Stimulated activated CD4-positive, alpha-beta T cell treated with anti-CD3 and anti-CD28 coated beads, Interleukin-15, amount 100 ng/mL, for 24 hours (primary cell): Measurements from ENCODE around the gene SLC2A13.
"Not testable (repeated sequence)": the region's sequence is repeated elsewhere in the genome, so short reads cannot be mapped to it uniquely, and the experiment has no call there.

Experiments
- DNase-seq: peaks from one replicate; pipeline ENCODE4 v3.0.0-alpha.2; 2020

The SLC2A13 gene

DNA sequence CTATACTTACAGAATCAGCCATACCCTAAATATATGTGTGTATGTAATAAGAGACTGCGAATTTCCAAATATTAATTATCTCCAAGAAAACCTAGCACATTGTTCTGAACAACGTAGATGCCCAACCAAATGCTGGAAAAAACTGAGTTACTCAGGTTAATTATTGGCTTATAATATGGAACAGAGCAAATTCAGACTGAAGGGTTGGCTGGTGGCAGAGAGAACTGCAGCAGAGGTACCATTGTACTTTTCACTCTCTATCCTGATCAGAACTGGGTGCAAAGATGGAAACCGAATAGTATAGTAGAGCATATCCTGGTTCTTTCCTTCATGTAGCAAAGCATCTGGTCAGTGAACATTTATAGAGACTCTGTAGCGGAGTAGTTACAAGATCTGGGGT is 185.7 kb downstream of the SLC2A13 start:
- no peak for DNase-seq

- DNase-seq: no peak
These were observed 186.1 kb downstream of the SLC2A13 start for GRCh38 chr12:39919790-39920189.

DNA sequence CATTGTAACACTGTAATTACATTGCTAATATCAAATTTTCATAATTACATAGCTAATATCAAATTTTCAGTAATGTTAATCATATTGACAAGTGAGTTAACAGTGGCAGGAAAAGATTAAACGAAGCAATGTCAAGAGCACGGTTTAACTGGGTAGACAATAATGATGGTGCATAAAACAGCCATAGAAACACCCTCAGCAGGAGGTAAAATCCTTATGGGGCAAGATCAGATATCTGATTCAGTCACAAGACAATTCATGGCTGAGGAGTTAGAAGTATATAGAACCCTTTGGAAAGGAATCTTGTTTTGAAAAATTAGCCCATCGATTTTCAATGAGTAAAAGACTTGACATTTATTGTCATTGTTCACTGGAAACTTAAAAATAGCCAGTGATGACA is 190.6 kb downstream of the SLC2A13 start:
- no peak for DNase-seq

DNA sequence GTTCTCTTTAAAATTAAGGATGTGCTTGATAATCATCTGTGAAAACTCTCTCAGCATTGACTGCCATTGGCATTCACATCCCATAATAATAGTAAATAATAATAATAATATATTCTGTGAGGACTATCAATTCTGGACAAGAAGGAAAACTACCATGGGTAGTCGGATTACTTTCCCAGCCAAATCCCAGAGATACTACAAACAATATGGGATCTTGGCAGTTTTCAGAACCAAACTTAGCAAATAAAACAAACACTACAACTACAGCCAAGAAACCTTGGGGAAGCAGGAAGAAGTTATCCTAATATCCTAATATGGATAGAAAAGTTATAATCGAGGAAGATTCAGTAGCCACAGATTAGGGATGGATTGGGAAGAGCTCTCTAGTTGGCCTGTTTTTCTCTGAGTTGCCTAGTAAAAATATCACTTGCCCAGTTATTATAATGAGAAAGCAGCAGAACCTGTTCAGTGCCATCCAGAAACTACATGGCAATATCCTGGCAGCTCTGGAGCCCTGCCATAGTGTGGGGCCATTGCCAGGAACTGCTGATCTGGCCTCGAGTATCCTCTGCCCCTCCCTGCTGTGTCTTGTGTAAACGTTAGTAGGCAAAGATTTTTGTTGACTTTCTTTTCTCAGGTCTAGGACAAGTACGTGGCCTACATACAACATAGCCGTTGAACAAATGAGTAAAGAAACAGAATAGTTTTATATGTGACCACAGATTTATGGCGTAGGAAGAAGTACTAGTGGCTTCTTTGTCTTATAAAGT is 193.5 kb downstream of the SLC2A13 start:
- DNase-seq: no peak

DNA sequence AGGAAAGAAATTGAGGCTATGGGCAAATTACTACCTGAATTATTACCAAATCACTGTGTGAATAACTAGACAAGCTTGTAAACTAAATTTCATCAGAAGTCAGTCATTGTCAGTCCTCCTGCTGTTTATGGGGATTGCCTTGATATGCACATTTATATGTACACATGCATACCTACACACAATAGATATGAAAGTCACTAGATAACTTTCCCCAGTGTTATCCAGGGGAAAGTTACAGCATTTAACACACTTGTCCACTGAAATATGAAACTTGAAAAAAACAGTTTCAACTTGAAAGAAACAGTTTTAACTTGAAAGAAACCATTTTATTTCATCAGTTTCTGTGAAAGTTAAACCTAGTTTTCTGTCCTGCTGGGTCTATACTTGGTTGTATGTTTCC is 199.6 kb downstream of the SLC2A13 start:
- DNase-seq: no peak

DNA sequence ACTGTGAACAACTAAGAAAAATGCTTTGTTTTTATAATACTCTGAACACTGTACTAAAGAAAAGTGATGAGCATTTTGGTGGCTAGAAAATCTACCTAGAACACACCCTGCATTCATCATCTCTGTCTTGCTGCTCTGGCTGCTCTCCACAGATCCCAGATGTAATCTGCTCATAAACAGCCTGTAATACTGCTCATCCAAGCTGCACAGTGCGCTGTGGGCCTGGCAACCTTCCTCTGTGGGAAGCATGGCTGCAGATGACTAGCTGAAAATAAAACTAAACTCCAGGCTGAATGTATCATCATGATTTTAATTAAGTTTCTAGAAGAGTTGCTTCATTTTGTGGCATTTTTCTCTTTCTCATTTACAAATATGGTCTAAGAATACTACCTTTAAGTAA is 200.7 kb downstream of the SLC2A13 start:
- DNase-seq: no peak

DNA sequence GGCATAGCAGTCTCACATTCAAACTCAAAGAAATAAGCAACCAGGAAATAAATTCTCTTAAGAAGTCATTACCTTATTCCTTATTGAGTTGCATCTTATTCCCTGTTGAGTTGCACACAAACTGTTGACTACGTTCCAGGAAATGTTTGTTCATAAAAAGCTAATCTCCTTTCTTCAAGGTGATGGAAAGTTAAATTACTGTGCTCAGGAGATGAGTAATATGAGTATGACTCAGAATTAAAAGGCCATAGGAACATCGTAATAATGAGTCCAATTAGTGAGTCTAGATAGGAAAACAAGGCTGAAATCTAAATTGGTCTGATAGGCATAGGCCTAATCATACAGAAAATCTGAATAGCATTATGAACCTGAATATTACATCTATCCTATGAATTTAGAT is 203.1 kb downstream of the SLC2A13 start:
- no peak for DNase-seq

- no peak for DNase-seq
These were observed 208.6 kb downstream of the SLC2A13 start for GRCh38 chr12:39897315-39897714.

- DNase-seq: not testable (repeated sequence)
These were observed 212.5 kb downstream of the SLC2A13 start for GRCh38 chr12:39893388-39893787.

DNA sequence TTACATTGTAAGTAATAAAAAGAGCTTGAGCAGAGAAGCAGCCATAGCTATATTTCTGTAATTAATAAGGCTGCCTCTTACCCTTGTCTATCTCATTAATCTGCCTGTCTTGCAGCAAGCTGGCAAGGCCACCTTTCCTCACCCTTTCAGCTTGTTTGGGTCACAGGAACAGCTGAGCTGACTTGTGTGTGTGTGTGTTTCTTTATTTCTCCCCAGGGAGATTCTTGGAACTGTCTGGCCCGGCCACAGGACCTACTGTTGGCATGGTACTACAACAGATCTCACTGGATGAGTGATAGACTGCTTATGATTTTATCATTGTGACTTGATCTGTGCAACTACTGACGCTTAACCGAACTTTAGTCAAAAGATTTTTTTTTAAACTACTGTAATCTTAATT is 213.7 kb downstream of the SLC2A13 start:
- no peak for DNase-seq

GRCh38 chr12:39887856-39888255 is 218.0 kb downstream of the SLC2A13 start:
- DNase-seq: no peak

DNA sequence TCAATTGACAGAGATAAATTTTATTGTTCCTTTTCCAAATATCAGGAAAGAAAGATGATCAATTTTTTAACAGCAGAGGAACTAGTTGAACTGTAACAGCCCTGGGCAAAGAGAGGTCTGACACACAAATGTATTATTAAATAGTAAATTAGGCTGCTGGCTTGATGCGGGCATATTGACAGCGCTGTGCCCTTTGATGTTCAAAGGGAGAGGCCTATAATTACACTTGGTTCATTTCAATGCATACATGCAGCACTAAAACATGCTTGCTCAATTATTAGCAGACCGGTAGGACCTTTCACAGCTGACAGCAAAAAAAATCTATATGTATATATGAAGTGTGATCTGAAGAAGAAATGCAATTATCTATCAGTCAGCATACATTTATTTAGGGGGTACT is 219.8 kb downstream of the SLC2A13 start:
- no peak for DNase-seq

- no peak for DNase-seq
These were observed 221.2 kb downstream of the SLC2A13 start for GRCh38 chr12:39884616-39885125.

DNA sequence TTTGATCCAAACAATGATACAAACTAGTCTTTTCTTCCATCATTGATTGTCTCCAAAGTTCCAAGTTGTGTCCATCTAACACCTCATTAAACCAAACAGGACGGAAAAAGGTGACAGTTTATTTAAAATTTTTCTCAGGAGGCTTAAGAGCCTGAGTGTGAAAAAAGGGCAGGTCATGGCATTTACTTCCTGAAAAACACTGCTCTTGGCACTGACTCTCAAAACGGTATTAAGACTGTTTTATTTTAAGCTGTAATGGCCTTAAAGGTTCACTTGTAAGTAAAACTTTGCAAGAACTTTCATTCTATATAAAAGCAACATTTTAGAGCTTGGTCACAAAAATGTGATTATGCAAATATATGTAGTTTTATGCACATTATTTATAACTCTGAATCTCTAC is 222.5 kb downstream of the SLC2A13 start:
- DNase-seq: no peak

- no peak for DNase-seq
These were observed 227.1 kb downstream of the SLC2A13 start for GRCh38 chr12:39878753-39879152.

DNA sequence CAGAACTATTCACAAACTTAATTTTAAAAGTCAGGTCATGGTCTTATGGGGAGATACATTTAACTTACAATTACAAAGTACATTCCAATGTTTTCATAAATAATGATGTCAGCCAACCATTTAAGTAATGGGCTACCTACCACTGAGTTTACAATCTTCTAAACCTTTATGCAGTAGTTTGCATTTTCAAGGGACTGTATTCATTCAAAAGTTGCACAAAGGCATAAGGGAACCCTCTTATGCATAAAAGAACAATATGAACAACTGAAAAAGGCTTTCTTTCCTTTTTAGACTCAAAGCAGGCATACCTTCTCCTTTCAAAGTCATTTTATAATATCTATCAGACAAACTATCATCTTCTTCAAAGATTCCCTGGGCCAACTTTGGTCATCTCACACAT is 230.2 kb downstream of the SLC2A13 start:
- DNase-seq: no peak

- DNase-seq: no peak
These were observed 231.1 kb downstream of the SLC2A13 start for GRCh38 chr12:39874785-39875184.

DNA sequence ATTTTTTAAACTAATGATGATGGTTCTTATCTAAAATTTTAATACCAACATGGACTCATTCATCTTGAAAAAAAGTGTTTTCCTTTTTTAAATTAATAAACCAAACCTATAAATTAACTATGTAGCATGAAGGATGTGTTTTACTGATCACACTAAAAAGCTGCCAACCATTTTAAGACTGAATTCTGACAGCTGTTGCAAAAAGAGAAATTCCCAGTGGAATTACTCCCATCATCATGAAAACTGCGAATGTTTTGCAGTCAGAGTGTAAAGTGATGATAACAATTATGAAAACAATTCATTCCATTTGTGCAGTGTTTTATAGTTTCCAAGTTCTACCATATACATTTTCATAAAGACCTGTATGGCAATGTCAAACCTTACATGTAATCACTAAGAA is 232.8 kb downstream of the SLC2A13 start:
- DNase-seq: no peak

DNA sequence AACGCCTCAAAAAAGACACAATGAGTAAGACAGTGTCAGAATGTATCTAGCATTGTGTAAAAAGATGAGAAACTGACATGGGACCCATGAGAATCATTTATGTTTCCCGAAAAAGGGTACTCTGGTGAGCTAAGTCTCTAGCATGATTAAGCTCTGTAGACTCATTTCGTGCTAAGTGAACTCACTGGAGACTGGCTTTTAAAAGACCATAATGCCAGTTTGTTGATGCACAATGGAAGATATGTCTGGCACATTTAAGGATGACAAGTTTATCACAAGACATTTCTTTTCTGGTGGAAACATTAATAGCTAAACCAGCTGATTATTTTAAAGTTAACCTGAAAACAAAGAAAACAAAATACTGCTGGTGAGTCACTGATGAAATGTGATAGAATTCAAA is 233.5 kb downstream of the SLC2A13 start:
- DNase-seq: no peak

GRCh38 chr12:39868328-39868725 is 237.6 kb downstream of the SLC2A13 start:
- DNase-seq: no peak

DNA sequence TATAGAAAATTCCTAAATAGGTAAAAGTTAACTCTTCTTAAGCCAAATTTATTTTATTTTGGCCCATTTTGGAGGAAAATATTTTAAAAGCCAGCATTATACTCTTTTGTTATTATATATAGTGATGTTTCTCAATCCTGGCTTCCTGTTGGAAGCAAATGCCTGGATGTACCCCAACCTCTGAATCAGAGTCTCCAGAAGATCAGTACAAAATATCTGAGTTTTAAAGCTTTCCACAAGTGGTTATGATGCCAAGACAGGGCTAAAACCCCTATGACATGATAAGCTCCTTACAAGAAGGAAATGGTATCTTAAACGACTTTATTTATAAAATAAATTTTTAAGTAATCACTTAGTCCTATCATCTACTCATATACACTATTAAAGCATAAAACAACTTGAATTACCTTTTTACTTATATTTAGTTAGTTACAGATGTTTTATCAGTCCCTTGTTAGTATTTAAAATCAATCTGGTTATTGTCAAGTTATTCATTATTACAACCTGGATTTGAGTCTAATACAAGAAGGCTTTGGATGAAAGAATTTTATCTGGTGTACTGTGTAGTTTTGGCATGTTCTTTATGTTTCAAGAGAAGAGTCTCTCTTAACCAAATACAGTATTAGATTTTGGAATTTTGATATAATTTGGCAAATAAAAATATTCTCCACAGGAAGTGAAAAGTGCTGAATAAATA is 238.1 kb downstream of the SLC2A13 start:
- DNase-seq: no peak

DNA sequence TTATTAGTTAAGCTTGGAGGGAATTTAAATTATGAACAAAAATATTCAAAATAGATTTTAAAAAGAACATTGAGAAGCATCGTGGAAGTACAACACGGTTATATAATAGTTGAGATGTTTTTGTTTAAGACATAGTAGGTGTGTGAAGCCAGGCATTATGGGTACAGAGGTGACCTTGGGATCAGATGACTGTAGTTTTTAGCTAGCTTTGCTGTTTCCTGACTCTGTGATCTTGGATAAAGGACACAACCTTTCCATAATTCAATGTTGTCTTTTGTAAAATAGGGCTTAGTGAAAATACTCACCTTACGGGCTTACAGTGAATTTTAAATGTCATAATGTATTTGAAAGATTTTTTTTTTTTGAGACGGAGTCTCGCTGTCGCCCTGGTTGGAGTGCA is 239.7 kb downstream of the SLC2A13 start:
- no peak for DNase-seq

- DNase-seq: no peak
These were observed 245.2 kb downstream of the SLC2A13 start for GRCh38 chr12:39860695-39861094.

DNA sequence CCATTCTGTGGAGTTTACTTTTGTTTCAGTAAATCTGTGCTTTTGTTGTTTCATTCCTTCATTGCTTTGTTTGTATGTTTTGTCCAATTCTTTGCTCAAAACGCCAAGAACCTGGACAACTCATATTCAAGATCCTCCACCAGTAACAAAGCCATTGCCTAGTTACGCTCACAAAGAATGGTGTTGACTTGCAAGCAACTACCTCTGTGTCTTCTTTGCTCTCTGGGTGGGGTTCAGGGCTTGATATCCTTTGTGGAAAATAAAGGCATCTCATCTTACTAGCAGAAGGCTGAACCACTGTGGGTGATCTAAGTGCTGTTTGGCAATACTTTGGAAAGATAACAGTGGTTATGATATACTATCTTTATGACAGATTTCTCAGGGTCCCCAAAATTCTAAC is 252.9 kb downstream of the SLC2A13 start:
- DNase-seq: no peak

DNA sequence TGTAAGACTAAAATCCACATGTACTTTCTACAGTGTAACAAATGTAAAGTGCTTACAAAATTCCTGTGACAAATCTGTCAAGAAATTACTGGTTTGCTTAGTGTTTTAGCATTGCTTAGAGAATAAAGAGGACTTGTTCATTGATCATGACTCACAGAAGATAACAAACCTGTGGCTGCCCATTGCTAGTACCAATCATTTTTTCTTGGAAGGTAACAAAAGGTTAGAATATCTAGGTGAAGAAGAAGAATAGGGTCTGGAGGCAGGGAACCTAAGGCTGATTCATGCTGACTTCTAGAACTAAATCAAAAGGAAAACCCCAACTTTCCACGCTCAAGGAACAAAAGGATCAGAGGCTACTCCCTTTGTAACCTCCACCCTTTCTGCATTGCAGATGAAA is 253.5 kb downstream of the SLC2A13 start:
- DNase-seq: no peak
